Measurements from ENCODE around the gene SAA4. TPM values are rescaled to one million over a fixed set of nuclear protein-coding genes. Genes with fewer than 3 reads are reported as not detected.
"Not testable (repeated sequence)": the region's sequence is repeated elsewhere in the genome, so short reads cannot be mapped to it uniquely, and the experiment has no call there.

Gene SAA4
- total and polyA plus RNA-seq, 10 of the 15 experiments (the other 5 are each of a cell fraction or from before 2014, with no cell fraction given), result not detected

DNA sequence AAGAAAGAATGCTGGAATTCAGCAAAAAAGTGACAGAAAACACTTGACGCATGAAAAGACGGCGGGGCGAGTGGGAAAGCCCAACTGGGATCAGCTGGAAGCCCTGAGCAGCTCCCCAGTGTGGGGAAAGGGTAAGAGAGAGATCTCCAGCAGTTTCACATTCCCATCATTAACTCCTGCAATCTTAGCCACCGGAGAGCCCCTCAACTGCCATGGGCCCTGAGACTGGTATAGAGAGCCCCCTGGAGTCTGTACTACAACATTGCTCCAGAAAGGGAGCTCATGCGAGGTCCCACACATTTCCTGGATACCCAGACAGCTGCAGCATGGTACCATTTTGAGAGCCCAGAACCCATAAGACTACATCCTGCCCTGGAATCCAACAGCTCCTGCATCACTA, 32.9 kb downstream of the SAA4 start (continued):
- TF ChIP-seq, protein P1, sequence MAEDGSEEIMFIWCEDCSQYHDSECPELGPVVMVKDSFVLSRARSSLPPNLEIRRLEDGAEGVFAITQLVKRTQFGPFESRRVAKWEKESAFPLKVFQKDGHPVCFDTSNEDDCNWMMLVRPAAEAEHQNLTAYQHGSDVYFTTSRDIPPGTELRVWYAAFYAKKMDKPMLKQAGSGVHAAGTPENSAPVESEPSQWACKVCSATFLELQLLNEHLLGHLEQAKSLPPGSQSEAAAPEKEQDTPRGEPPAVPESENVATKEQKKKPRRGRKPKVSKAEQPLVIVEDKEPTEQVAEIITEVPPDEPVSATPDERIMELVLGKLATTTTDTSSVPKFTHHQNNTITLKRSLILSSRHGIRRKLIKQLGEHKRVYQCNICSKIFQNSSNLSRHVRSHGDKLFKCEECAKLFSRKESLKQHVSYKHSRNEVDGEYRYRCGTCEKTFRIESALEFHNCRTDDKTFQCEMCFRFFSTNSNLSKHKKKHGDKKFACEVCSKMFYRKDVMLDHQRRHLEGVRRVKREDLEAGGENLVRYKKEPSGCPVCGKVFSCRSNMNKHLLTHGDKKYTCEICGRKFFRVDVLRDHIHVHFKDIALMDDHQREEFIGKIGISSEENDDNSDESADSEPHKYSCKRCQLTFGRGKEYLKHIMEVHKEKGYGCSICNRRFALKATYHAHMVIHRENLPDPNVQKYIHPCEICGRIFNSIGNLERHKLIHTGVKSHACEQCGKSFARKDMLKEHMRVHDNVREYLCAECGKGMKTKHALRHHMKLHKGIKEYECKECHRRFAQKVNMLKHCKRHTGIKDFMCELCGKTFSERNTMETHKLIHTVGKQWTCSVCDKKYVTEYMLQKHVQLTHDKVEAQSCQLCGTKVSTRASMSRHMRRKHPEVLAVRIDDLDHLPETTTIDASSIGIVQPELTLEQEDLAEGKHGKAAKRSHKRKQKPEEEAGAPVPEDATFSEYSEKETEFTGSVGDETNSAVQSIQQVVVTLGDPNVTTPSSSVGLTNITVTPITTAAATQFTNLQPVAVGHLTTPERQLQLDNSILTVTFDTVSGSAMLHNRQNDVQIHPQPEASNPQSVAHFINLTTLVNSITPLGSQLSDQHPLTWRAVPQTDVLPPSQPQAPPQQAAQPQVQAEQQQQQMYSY (CRISPR knock-in tag; IDR thresholded peaks at IDR 0.05), result no peak
- no peak for TF ChIP-seq ZNF217 (IDR thresholded peaks at IDR 0.05)
- no peak for TF ChIP-seq MEF2A (IDR thresholded peaks at IDR 0.05; ENCODE audit: insufficient read depth, low read depth, low read length)
- no peak for TF ChIP-seq EGR1 (IDR thresholded peaks at IDR 0.05; ENCODE audit: borderline replicate concordance in 1 of 2, low read depth in 2 of 2, low read length in 2 of 2)
- no peak for TF ChIP-seq PAX8 (IDR thresholded peaks at IDR 0.05)
- TF ChIP-seq GABPA (IDR thresholded peaks at IDR 0.05; ENCODE audit: low read depth), result no peak

DNA sequence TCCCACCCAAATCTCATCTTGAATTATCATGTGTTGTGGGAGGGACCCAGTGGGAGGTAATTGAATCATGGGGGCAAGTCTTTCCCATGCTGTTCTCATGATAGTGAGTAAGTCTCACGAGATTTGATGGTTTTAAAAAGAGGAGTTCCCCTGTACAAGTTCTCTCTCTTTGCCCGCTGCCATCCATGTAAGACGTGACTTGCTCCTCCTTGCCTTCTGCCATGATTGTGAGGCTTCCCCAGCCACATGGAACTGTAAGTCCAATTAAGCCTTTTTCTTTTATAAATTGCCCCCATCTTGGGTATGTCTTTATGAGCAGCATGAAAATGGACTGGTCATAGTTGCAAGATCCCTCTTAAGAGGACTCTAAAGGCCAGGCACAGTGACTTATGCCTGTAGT, 38.9 kb downstream of the SAA4 start:
- in situ Hi-C loops (cut with MboI); FAIRE-seq; H2AFZ ChIP-seq (ENCODE audit: control insufficient read depth, low read depth, low read length); H3K27ac ChIP-seq (ENCODE audit: control insufficient read depth, insufficient read depth); H3K4me3 ChIP-seq; H3K4me2 ChIP-seq (ENCODE audit: control insufficient read depth, insufficient read depth); RAD21 ChIA-PET (ENCODE audit: unreplicated experiment); H4K20me1 ChIP-seq (ENCODE audit: control insufficient read depth, insufficient read depth); POLR2A ChIA-PET; H3K4me1 ChIP-seq (ENCODE audit: control insufficient read depth, insufficient read depth, low read length); BruUV-seq (replicated peaks); H3K79me2 ChIP-seq (ENCODE audit: control insufficient read depth, insufficient read depth, low read length); CTCF ChIA-PET; DNase-seq (ENCODE audit: low read depth, low spot score); H3K27me3 ChIP-seq (replicated peaks in 1 of 2; ENCODE audit: control insufficient read depth in 2 of 2, insufficient read depth in 2 of 2, low read length in 1 of 2); ATAC-seq; SMC1A ChIA-PET (ENCODE audit: uncharacterized antibody, unreplicated experiment); H3K36me3 ChIP-seq (ENCODE audit: control insufficient read depth in 2 of 2, insufficient read depth in 2 of 2, low read length in 1 of 2); intact Hi-C loops (cut with micrococcal nuclease; ENCODE audit: unreplicated experiment); H3K9ac ChIP-seq (ENCODE audit: control insufficient read depth, insufficient read depth, low read length); H3K9me3 ChIP-seq (replicated peaks; ENCODE audit: control insufficient read depth, insufficient read depth, low read length): not testable (repeated sequence)
- WGBS (ENCODE audit: insufficient coverage, insufficient replicate concordance, low lambda C conversion rate, missing lambda C conversion rate), result 0% methylated on average over 2 of the region's 3 CpGs

Data from GM12878 (cell line).